K562 (cell line): ENCODE measurements around the gene AGPAT2. TPM values are rescaled to one million over a fixed set of nuclear protein-coding genes. Genes with fewer than 3 reads are reported as not detected.
A peak's percentile ranks its signal among the peaks of the same experiment; 100 is the strongest.

Experiments
- ATAC-seq: fragments of 200-7000 bp; cut with Tn5 transposase; 3 replicates; pipeline ENCODE4 v1.9.1; 2020; ENCODE audit warnings: moderate library complexity
- BruUV-seq: library from RNA; stranded (reverse); fragments of 400-500 nt; replicated peaks from 2 replicates; lab custom pipeline; 2021; lab: Mats Ljungman, UMichigan
- CTCF ChIA-PET: fragments of 300-600 bp; formaldehyde crosslinking; extraction: SDS; loops from one replicate; lab custom pipeline; 2021; ENCODE audit warnings: low intra/inter-chr PET ratio; lab: Yijun Ruan, JAX
- POLR2A ChIA-PET: fragments of 300-600, 350-650 bp; sonication (Branson Sonifier 250); formaldehyde crosslinking; extraction: SDS; loops from one replicate; lab custom pipeline; 2021; ENCODE audit warnings: antibody characterized with exemption, inconsistent platforms; lab: Yijun Ruan, JAX
- DNase-seq, 4 experiments: peaks; one replicate each; pipeline versions ENCODE4 v3.0.0 to v3.0.0-alpha.2; 2011 to 2018; ENCODE audit warnings: low spot score in 3 of 4, mixed read lengths in 3 of 4; ENCODE audit errors: extremely low read depth in 1 of 4
- FAIRE-seq: peaks from 2 replicates; lab custom pipeline; 2011; peaks lifted over from hg19 to GRCh38; lab: Jason Lieb, UNC
- H2AFZ ChIP-seq: 2 replicates; pipeline ENCODE4 v1.6.0; 2011; ENCODE audit warnings: low read depth, low read length, control low read depth, inconsistent platforms
- H3K27ac ChIP-seq: fragments of 200-600 bp; 3 replicates; pipeline ENCODE4 v1.8.0; 2011; ENCODE audit warnings: low read depth, mild to moderate bottlenecking, control low read depth, inconsistent platforms, low read length, moderate library complexity, mixed read lengths; ENCODE audit errors: extremely low read depth
- H3K27me3 ChIP-seq, 2 experiments: fragments of 300-600 bp in 1 of 2; 2 replicates in 1 of 2; 3 replicates in 1 of 2; pipeline versions ENCODE4 v1.6.0 to v1.8.0; 2011; ENCODE audit warnings: inconsistent platforms in 2 of 2, low read length in 2 of 2, mild to moderate bottlenecking in 1 of 2, mixed read lengths in 1 of 2, moderate library complexity in 1 of 2; ENCODE audit not compliant: control insufficient read depth in 2 of 2, insufficient read depth in 2 of 2
- H3K36me3 ChIP-seq: fragments of 300-600 bp; 3 replicates; pipeline ENCODE4 v1.8.0; 2011; ENCODE audit warnings: mild to moderate bottlenecking, low read length, inconsistent platforms; ENCODE audit not compliant: control insufficient read depth, insufficient read depth
- H3K4me1 ChIP-seq, 2 experiments: fragments of 200-600 bp in 1 of 2; replicated peaks in 1 of 2; 2 replicates in 1 of 2; 3 replicates in 1 of 2; pipeline versions ENCODE4 v1.5.1 to v1.8.0; 2011; ENCODE audit warnings: inconsistent platforms in 2 of 2, low read length in 2 of 2, mild to moderate bottlenecking in 1 of 2, mixed read lengths in 1 of 2, moderate library complexity in 1 of 2; ENCODE audit not compliant: control insufficient read depth in 2 of 2, insufficient read depth in 2 of 2
- H3K4me2 ChIP-seq: 2 replicates; pipeline ENCODE4 v1.6.1; 2011; ENCODE audit warnings: low read length, control low read depth, inconsistent platforms, mixed read lengths; ENCODE audit not compliant: insufficient read depth
- H3K4me3 ChIP-seq: fragments of 200-600 bp; sonication (generic), shearing (Covaris generic); 2 replicates; pipeline ENCODE4 v1.5.1; 2016; ENCODE audit warnings: control low read depth, inconsistent platforms
- H3K79me2 ChIP-seq: fragments of 200-600 bp; 3 replicates; pipeline ENCODE4 v1.8.0; 2011; ENCODE audit warnings: low read length, inconsistent platforms; ENCODE audit not compliant: control insufficient read depth, insufficient read depth
- H3K9ac ChIP-seq, 2 experiments: 2 replicates each; pipeline versions ENCODE4 v1.6.0 to v1.6.1; 2011; ENCODE audit warnings: low read depth in 2 of 2, low read length in 2 of 2, control low read depth in 1 of 2, inconsistent platforms in 1 of 2, mild to moderate bottlenecking in 1 of 2, mixed read lengths in 1 of 2; ENCODE audit not compliant: insufficient read depth in 1 of 2
- H3K9me1 ChIP-seq: one replicate; pipeline ENCODE4 v1.6.0; 2011; ENCODE audit warnings: inconsistent platforms, mild to moderate bottlenecking, low read length, moderate library complexity; ENCODE audit not compliant: control insufficient read depth, insufficient read depth
- H3K9me3 ChIP-seq: replicated peaks from 2 replicates; pipeline ENCODE4 v1.5.1; 2011; ENCODE audit warnings: low read depth, low read length, inconsistent platforms; ENCODE audit not compliant: control insufficient read depth, insufficient read depth
- H4K20me1 ChIP-seq: replicated peaks from 2 replicates; pipeline ENCODE4 v1.6.1; 2011; ENCODE audit warnings: low read length, inconsistent platforms, mixed read lengths; ENCODE audit not compliant: control insufficient read depth, insufficient read depth
- FOXA1 ChIP-seq: fragments of 450-650 bp; IDR thresholded peaks from 2 replicates; pipeline ENCODE4 v1.6.1; 2016; ENCODE audit warnings: mild to moderate bottlenecking, borderline replicate concordance
- ILF3 ChIP-seq: fragments of 450-650 bp; IDR thresholded peaks from 2 replicates; pipeline ENCODE4 v1.6.1; 2018; ENCODE audit warnings: antibody characterized with exemption, mild to moderate bottlenecking, moderate library complexity, borderline replicate concordance
- MED1 ChIP-seq: sonication (generic); formaldehyde crosslinking; IDR thresholded peaks from 2 replicates; pipeline ENCODE4 v1.8.1; 2023; ENCODE audit warnings: missing genetic modification reagents, borderline replicate concordance
- NCOR1 ChIP-seq: fragments of 450-650 bp; IDR thresholded peaks from 2 replicates; pipeline ENCODE4 v1.6.1; 2016; ENCODE audit warnings: mild to moderate bottlenecking, moderate library complexity
- NONO ChIP-seq, 2 experiments: fragments of 200-400 bp in 1 of 2; fragments of 450-650 bp in 1 of 2; formaldehyde crosslinking in 1 of 2; IDR thresholded peaks; 2 replicates each; pipeline ENCODE4 v1.6.1; 2017; ENCODE audit warnings: low read depth in 2 of 2, mild to moderate bottlenecking in 2 of 2, moderate library complexity in 2 of 2, low read length in 1 of 2
- RUNX1 ChIP-seq: sonication (generic); IDR thresholded peaks from 2 replicates; pipeline ENCODE4 v1.6.1; 2016; ENCODE audit warnings: antibody characterized with exemption, low read depth
- SP1 ChIP-seq: sonication (generic); formaldehyde crosslinking; IDR thresholded peaks from 2 replicates; pipeline ENCODE4 v1.8.1; 2022; ENCODE audit warnings: mild to moderate bottlenecking, missing genetic modification reagents
- SRF ChIP-seq, 2 experiments: fragments of 250-450, 450-650 bp in 1 of 2; sonication (Bioruptor Pico) in 1 of 2; sonication (generic) in 1 of 2; formaldehyde crosslinking; IDR thresholded peaks; 2 replicates each; pipeline versions ENCODE4 v1.5.0 to v1.5.1; 2020 to 2022; ENCODE audit warnings: mild to moderate bottlenecking in 1 of 2, missing genetic modification reagents in 1 of 2
- TARDBP ChIP-seq: fragments of 450-650 bp; IDR thresholded peaks from 2 replicates; pipeline ENCODE4 v1.6.1; 2016
- TEAD2 ChIP-seq: fragments of 450-650 bp; IDR thresholded peaks from 2 replicates; pipeline ENCODE4 v1.6.1; 2016; ENCODE audit warnings: missing genetic modification characterization, control low read depth, missing compliant biosample characterization
- ZNF347 ChIP-seq: fragments of 450-650 bp; formaldehyde crosslinking; IDR thresholded peaks from 2 replicates; pipeline ENCODE4 v1.4.0; 2020; ENCODE audit warnings: low read depth, mild to moderate bottlenecking, moderate library complexity
- ZNF644 ChIP-seq: fragments of 200-800 bp; sonication (Bioruptor generic); IDR thresholded peaks from 2 replicates; pipeline ENCODE4 v1.6.1; 2016; ENCODE audit warnings: low read depth, missing genetic modification characterization, missing compliant biosample characterization
- WGBS: fragments of 100-300 bp; shearing (Covaris generic); methylation state at CpG from one replicate; pipeline ENCODE4 v1.1.6; 2016; ENCODE audit warnings: low coverage, mixed read lengths; ENCODE audit not compliant: insufficient coverage; ENCODE audit errors: missing lambda C conversion rate; 5-methylcytosine and 5-hydroxymethylcytosine counted together
- in situ Hi-C: fragments of 300-500 bp; cut with MboI; formaldehyde crosslinking; loops from 4 replicates; pipeline ENCODE4 v1.15.0; 2018; ENCODE audit warnings: inconsistent platforms, mixed read lengths
- intact Hi-C: fragments of 100-400 bp; cut with micrococcal nuclease; formaldehyde crosslinking; loops from 2 replicates; pipeline ENCODE4 v1.14.2; 2022
- polyA plus RNA-seq, 8 experiments: library from polyadenylated mRNA; depleted of rRNA in 4 of 8; stranded (reverse) in 5 of 8; unstranded in 3 of 8; fragments of >200 nt; fragmentation: Nextera tagmentation in 2 of 8; fragmentation: Illumina TruSeq in 1 of 8; extraction: Ambion mirVana in 2 of 8; extraction: Trizol in 1 of 8; gene quantifications; 2 replicates each; pipeline versions ENCODE4 v1.2.1 to v1.2.3, GENCODE V29; 2011 to 2014; ENCODE audit warnings: inconsistent platforms in 1 of 8, missing spikeins in 1 of 8
- total RNA-seq, 7 experiments: library from RNA; depleted of rRNA in 6 of 7; stranded (reverse); fragments of >200 nt in 6 of 7; fragmentation: Illumina TruSeq in 2 of 7; extraction: Trizol in 2 of 7; gene quantifications; 2 replicates each; pipeline versions ENCODE4 v1.2.1 to v1.2.3, GENCODE V29; 2011 to 2021; ENCODE audit warnings: low replicate concordance in 1 of 7
- TF ChIP-seq, protein P1 (sequence below): fragments of 450-650 bp; IDR thresholded peaks from 2 replicates; pipeline ENCODE4 v1.6.1; 2014; ENCODE audit warnings: low read depth, mild to moderate bottlenecking, moderate library complexity, borderline replicate concordance
- TF ChIP-seq, protein P2 (sequence below): IDR thresholded peaks from 3 replicates; pipeline ENCODE4 v1.6.1; 2011; ENCODE audit warnings: borderline replicate concordance, mild to moderate bottlenecking, moderate library complexity; ENCODE audit not compliant: insufficient read length; ENCODE audit errors: extremely low read depth
- TF ChIP-seq, protein P3 (sequence below): fragments of 450-650 bp; IDR thresholded peaks from 2 replicates; pipeline ENCODE4 v1.6.1; 2016
- TF ChIP-seq, protein P4 (sequence below): fragments of 250-450 bp; sonication (Bioruptor Pico); IDR thresholded peaks from 2 replicates; pipeline ENCODE4 v1.4.0; 2020; ENCODE audit warnings: mild to moderate bottlenecking

Gene AGPAT2
- total and polyA plus RNA-seq, 9 of the 15 experiments (the other 6 are each of a cell fraction or from before 2014, with no cell fraction given): 0.13 to 54.5 (median 23.9) TPM

DNA sequence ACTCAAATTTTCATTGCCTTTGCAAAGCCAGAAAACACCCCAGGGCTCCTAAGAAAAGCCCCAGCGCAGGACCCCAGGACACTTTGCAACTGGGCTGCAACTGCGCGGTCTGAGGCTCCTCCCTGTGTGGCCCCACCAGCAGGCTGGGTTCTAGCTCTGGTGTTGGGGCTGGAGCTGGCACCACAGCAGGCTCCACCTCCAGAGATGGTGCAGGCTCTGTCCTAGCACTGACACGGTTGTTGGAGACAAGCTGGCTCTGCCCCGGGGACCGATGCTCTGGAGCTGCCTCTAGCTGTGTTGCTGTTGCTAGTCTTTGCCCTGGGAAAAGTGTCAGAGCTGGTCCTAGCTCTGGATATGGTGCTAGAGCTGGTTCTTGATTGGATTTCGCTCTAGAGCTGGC, 41.9 kb upstream of the AGPAT2 start:
- peaks cover 46% of the 10 kb centered on the region for H3K36me3 ChIP-seq
- no peak overlapping the region for H3K27ac ChIP-seq
- BruUV-seq: no TSS peak
- H2AFZ ChIP-seq: no peak overlapping the region; the same call in 1 of the 2 replicates
- ATAC-seq (peak; percentile 6), DNase-seq (no peak), FAIRE-seq (peak; percentile 32)
- POLR2A ChIA-PET: interaction anchor here (0.6 to 5.3 kb wide), 14 partner anchors 8 to 542 kb away, joined by 3 to 44 read pairs (median 8); partner anchors contain the start of genes DIPK1B, LCN10, LCN6 and LCN8
- 43% methylated on average over 7 of the region's 7 CpGs for WGBS
- in situ Hi-C loops: no loop called here
- H3K4me3 ChIP-seq: peak overlapping the region; percentile 67
- peak overlapping the region; percentile 90 to 100 for H3K9ac ChIP-seq
- H4K20me1 ChIP-seq: peaks cover 27% of the 10 kb centered on the region
- H3K9me3 ChIP-seq: no peaks in the 10 kb centered on the region
- peaks cover 70% of the 10 kb centered on the region for H3K79me2 ChIP-seq
- CTCF ChIA-PET: no interaction called here
- H3K27me3 ChIP-seq: no peaks in the 10 kb centered on the region
- peaks cover 8% of the 10 kb centered on the region for H3K9me1 ChIP-seq
- H3K4me2 ChIP-seq: peak overlapping the region; percentile 95
- intact Hi-C loops: no loop called here
- peaks cover 29 to 75% of the 10 kb centered on the region in 2 experiments; a peak in 4 of 5 replicates for H3K4me1 ChIP-seq
- TF ChIP-seq NCOR1 (no peak), NONO (IDR thresholded peaks at IDR 0.05; ENCODE audit: low read depth in 2 of 2, low read length in 1 of 2) (no peak), FOXA1 (no peak), ZNF347 (CRISPR knock-in tag) (no peak), RUNX1 (no peak), ILF3 (no peak), SP1 (0 out of 2 replicates have a peak, but pooled peaks have one; percentile 28), SRF (CRISPR knock-in tag; IDR thresholded peaks at IDR 0.05) (no peak; a peak in 1 of 4 replicates), TARDBP (no peak), MED1 (CRISPR knock-in tag) (no peak), TEAD2 (tag) (no peak), ZNF644 (tag) (no peak)
- TF ChIP-seq, protein P1, sequence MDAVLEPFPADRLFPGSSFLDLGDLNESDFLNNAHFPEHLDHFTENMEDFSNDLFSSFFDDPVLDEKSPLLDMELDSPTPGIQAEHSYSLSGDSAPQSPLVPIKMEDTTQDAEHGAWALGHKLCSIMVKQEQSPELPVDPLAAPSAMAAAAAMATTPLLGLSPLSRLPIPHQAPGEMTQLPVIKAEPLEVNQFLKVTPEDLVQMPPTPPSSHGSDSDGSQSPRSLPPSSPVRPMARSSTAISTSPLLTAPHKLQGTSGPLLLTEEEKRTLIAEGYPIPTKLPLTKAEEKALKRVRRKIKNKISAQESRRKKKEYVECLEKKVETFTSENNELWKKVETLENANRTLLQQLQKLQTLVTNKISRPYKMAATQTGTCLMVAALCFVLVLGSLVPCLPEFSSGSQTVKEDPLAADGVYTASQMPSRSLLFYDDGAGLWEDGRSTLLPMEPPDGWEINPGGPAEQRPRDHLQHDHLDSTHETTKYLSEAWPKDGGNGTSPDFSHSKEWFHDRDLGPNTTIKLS: peak; percentile 76; the same call in 1 of the 2 replicates
- TF ChIP-seq, protein P2, sequence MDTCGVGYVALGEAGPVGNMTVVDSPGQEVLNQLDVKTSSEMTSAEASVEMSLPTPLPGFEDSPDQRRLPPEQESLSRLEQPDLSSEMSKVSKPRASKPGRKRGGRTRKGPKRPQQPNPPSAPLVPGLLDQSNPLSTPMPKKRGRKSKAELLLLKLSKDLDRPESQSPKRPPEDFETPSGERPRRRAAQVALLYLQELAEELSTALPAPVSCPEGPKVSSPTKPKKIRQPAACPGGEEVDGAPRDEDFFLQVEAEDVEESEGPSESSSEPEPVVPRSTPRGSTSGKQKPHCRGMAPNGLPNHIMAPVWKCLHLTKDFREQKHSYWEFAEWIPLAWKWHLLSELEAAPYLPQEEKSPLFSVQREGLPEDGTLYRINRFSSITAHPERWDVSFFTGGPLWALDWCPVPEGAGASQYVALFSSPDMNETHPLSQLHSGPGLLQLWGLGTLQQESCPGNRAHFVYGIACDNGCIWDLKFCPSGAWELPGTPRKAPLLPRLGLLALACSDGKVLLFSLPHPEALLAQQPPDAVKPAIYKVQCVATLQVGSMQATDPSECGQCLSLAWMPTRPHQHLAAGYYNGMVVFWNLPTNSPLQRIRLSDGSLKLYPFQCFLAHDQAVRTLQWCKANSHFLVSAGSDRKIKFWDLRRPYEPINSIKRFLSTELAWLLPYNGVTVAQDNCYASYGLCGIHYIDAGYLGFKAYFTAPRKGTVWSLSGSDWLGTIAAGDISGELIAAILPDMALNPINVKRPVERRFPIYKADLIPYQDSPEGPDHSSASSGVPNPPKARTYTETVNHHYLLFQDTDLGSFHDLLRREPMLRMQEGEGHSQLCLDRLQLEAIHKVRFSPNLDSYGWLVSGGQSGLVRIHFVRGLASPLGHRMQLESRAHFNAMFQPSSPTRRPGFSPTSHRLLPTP: no peak
- TF ChIP-seq, protein P3, sequence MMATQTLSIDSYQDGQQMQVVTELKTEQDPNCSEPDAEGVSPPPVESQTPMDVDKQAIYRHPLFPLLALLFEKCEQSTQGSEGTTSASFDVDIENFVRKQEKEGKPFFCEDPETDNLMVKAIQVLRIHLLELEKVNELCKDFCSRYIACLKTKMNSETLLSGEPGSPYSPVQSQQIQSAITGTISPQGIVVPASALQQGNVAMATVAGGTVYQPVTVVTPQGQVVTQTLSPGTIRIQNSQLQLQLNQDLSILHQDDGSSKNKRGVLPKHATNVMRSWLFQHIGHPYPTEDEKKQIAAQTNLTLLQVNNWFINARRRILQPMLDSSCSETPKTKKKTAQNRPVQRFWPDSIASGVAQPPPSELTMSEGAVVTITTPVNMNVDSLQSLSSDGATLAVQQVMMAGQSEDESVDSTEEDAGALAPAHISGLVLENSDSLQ: no peak
- TF ChIP-seq, protein P4, sequence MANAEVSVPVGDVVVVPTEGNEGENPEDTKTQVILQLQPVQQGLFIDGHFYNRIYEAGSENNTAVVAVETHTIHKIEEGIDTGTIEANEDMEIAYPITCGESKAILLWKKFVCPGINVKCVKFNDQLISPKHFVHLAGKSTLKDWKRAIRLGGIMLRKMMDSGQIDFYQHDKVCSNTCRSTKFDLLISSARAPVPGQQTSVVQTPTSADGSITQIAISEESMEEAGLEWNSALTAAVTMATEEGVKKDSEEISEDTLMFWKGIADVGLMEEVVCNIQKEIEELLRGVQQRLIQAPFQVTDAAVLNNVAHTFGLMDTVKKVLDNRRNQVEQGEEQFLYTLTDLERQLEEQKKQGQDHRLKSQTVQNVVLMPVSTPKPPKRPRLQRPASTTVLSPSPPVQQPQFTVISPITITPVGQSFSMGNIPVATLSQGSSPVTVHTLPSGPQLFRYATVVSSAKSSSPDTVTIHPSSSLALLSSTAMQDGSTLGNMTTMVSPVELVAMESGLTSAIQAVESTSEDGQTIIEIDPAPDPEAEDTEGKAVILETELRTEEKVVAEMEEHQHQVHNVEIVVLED (CRISPR knock-in tag): no peak
